ENCODE measurements around the gene PIP4K2C. TPM values are rescaled to one million over a fixed set of nuclear protein-coding genes. Genes with fewer than 3 reads are reported as not detected.
A peak's percentile ranks its signal among the peaks of the same experiment; 100 is the strongest.

The PIP4K2C gene
- total RNA-seq, 1 donor from 2014 or later: 27.6 TPM

DNA sequence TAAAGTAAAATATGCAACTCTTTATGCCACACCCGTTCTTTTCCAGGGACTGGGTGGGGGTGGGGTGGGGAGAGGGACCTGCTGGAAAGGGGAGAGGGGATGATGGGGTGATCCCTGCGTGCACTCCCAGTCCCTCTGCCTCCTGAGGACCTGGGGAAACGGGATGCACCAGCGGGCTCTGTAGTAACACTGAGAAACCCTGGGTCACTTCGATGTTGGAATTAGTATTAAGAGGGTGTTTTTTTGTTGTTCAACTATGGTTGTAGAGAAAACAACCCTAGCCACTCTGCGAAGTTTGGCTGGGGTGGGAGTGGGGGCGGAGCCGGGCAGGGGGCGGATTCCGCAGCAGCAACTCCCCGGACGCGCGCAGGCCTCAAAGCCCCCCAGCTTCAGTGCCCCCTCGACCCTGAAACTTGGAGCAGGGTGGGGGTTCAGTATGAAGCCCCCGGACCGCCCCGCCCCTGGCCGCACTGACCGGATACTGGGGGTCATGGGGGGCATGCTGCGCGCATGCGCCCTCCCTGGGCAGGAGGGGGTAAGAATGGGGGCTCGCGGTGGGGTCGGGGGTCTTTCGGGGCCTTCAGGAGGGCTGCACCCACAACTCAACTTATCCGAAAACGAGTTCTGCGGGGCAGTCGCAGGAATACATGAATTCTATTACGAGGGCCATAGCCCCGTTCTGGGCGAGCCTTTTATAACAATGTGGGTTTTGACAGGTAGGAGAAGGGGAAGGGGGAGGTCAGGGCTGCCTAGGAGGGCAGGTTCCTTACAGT lies 19.0 kb downstream of the PIP4K2C start:
- TF ChIP-seq, protein P1, sequence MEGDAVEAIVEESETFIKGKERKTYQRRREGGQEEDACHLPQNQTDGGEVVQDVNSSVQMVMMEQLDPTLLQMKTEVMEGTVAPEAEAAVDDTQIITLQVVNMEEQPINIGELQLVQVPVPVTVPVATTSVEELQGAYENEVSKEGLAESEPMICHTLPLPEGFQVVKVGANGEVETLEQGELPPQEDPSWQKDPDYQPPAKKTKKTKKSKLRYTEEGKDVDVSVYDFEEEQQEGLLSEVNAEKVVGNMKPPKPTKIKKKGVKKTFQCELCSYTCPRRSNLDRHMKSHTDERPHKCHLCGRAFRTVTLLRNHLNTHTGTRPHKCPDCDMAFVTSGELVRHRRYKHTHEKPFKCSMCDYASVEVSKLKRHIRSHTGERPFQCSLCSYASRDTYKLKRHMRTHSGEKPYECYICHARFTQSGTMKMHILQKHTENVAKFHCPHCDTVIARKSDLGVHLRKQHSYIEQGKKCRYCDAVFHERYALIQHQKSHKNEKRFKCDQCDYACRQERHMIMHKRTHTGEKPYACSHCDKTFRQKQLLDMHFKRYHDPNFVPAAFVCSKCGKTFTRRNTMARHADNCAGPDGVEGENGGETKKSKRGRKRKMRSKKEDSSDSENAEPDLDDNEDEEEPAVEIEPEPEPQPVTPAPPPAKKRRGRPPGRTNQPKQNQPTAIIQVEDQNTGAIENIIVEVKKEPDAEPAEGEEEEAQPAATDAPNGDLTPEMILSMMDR (conservative IDR thresholded peaks at IDR 0.05): no peak
- peaks cover 4% of the 10 kb centered on the region for H3K36me3 Mint-ChIP-seq
- no peak for DNase-seq (ENCODE audit: extremely low spot score, unreplicated experiment)
- H3K27ac Mint-ChIP-seq: peak overlapping the region; percentile 61
- peaks cover 10% of the 10 kb centered on the region for H3K27me3 Mint-ChIP-seq
- peak overlapping the region; percentile 87 for H3K4me3 Mint-ChIP-seq
- H3K4me1 Mint-ChIP-seq (ENCODE audit: unreplicated experiment): peaks cover 13% of the 10 kb centered on the region
- no peaks in the 10 kb centered on the region for H3K9me3 Mint-ChIP-seq

DNA sequence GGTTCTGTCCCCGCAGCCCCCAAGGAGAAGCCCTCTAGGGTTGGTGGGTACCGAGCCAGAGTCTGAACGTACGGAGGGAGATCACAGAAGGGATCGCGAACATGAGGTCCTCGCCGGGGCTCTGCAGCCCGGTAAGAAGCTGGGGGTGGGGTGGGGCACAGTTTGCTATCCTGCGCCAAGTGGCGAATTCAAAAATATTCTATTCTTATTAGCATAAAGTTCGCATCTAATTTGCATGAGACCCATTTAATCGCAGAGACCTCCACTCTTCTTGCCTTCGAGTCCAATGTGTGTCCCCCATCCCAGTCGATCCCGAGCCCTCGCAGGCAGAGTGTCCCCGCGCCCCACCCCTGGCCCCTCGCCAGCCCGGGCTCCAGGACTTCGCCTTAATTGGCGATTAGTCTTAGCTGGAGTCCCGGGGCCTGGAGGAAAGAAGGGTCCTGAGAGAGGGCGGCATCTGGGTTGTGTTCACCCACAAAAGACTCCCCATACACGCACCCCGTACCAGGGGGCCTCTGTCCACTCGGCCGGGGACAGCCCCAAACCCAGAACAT lies 19.6 kb downstream of the PIP4K2C start:
- H3K27me3 Mint-ChIP-seq: peaks cover 12% of the 10 kb centered on the region
- no peak for DNase-seq (ENCODE audit: extremely low spot score, unreplicated experiment)
- H3K4me1 Mint-ChIP-seq (ENCODE audit: unreplicated experiment): peaks cover 8% of the 10 kb centered on the region
- H3K27ac Mint-ChIP-seq: peak overlapping the region; percentile 43
- TF ChIP-seq, protein P1 (conservative IDR thresholded peaks at IDR 0.05): no peak
- H3K9me3 Mint-ChIP-seq: no peaks in the 10 kb centered on the region
- peak overlapping the region; percentile 87 for H3K4me3 Mint-ChIP-seq
- peaks cover 4% of the 10 kb centered on the region for H3K36me3 Mint-ChIP-seq

DNA sequence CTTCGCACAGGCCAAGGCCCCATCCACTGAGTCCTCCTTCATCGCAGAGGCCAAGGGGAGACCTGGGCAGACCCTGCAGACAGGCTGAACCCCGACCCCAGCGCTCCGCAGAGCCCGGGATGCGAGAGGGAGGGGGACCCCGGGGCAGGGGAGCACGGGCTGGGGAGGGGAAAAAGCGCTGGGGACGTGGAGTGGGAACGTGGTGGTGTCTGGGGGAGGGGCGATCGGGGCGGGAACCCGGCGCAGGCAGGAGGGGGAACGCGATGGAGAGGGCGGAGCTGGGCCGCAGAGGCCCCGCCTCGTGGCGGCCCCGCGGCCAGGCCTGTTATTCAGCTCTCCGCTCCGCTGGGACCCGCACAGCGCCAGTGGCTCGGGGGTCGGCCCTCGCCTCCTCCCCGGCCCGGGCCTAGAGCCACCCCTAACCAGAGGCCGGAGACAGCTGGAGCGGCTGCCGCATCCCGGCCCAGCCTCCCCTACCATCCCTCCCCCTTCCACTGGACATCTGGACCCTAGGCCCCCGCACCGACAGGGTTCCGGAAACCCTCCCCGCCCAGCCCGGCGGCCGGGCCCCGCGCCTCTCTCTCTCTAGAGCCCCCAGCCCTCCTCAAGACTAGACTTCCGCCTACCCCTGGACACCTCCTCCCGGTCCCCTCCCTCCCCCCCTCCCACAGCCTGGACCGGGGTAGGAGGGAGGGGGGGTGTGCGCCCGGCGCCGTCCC lies 20.3 kb downstream of the PIP4K2C start, which contains the start of gene ARHGEF25:
ARHGEF25 (plus strand) TSS at position 328 of the 719 bp plus-strand sequence. CDS start 460 bp downstream, outside the sequence.
- Mint-ChIP-seq H3K4me3 (peak within 1 kb of the TSS; percentile 88), H3K27me3 (peaks cover 17% of the 10 kb centered on the region), H3K4me1 (ENCODE audit: unreplicated experiment) (peaks cover 4% of the 10 kb centered on the region), H3K9me3 (no peaks in the 10 kb centered on the region), H3K36me3 (peaks cover 7% of the 10 kb centered on the region), H3K27ac (peak within 1 kb of the TSS; percentile 43)
- TF ChIP-seq, protein P1 (conservative IDR thresholded peaks at IDR 0.05): no peak
- peak; percentile 83 for DNase-seq (ENCODE audit: extremely low spot score, unreplicated experiment)

DNA sequence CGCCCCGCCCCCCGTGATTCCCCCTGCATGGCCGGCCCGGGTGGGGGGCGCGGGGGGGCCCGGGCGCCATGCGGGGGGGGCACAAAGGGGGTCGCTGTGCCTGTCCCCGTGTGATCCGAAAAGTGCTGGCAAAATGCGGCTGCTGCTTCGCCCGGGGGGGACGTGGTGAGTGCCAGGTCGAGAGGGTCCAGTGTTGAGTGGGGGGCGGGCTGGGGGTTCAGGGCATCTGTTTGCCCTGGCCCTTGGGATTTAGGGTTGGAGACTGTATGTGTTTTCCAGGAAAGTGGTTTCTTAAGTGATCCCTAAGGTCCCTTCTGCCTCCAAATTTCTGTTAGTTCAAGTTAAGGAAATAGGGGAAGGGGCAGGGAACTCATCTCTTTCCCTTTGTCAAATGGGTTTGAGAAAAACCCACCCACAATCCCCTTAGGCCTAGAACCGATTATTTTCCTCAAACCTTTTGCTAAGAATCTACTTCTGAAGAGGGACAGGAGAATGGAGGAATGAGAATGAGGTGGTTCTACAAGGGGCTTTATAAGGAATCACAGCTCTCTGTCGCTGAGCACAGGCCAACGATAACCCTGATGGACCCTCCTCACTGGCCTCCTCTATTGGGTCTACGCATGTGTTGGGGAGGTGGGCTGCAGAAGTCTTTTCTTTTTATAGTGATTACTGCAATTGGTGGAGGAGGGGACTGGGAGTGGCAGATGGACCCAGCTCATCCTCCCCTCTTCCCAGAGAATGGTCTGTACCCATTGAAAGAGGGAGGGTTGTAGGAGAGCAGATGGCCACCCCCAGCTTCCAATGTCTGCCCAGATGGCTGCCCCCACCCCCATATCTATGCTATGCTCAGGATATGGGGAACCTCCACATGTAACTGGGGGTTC lies 21.1 kb downstream of the PIP4K2C start:
- peaks cover 4% of the 10 kb centered on the region for H3K4me1 Mint-ChIP-seq (ENCODE audit: unreplicated experiment)
- no peak for DNase-seq (ENCODE audit: extremely low spot score, unreplicated experiment)
- peak overlapping the region; percentile 88 for H3K4me3 Mint-ChIP-seq
- peaks cover 7% of the 10 kb centered on the region for H3K36me3 Mint-ChIP-seq
- no peaks in the 10 kb centered on the region for H3K9me3 Mint-ChIP-seq
- H3K27ac Mint-ChIP-seq: no peak overlapping the region
- TF ChIP-seq, protein P1 (conservative IDR thresholded peaks at IDR 0.05): no peak
- peaks cover 23% of the 10 kb centered on the region for H3K27me3 Mint-ChIP-seq
